Right ventricle myocardium inferior (tissue), 1 donor: ENCODE results near the gene RBP7. TPM values are rescaled to one million over a fixed set of nuclear protein-coding genes. Genes with fewer than 3 reads are reported as not detected.

Experiments
- ATAC-seq: fragments of 200-7000 bp; cut with Tn5 transposase; one replicate; pipeline ENCODE4 v1.9.1; 2020; ENCODE audit warnings: mild to moderate bottlenecking, moderate library complexity
- DNase-seq: peaks from one replicate; pipeline ENCODE4 v3.0.0; 2021; ENCODE audit errors: missing footprints
- intact Hi-C: fragments of 100-400 bp; cut with DNase I; formaldehyde crosslinking; loops from one replicate; pipeline ENCODE4 v1.11.0; 2022
- microRNA-seq: library from miRNA; unstranded; fragments of <30 nt; microRNA quantifications from one replicate; pipeline ENCODE4 v1.2.0, GENCODE V29; 2020
- total RNA-seq: library from RNA; stranded (reverse); fragmentation: NEBNext Ultra II Directional; extraction: Animal tissue kit (Norgen Biotek cat#: 25700); gene quantifications from one replicate; pipeline ENCODE4 v1.2.1, GENCODE V29; 2021
- donor health status: DM: no; HTN: yes; CAD: no; lungs with severe emphysema.

RBP7 gene
- total RNA-seq, 1 donor from 2014 or later = 39.3 TPM

DNA sequence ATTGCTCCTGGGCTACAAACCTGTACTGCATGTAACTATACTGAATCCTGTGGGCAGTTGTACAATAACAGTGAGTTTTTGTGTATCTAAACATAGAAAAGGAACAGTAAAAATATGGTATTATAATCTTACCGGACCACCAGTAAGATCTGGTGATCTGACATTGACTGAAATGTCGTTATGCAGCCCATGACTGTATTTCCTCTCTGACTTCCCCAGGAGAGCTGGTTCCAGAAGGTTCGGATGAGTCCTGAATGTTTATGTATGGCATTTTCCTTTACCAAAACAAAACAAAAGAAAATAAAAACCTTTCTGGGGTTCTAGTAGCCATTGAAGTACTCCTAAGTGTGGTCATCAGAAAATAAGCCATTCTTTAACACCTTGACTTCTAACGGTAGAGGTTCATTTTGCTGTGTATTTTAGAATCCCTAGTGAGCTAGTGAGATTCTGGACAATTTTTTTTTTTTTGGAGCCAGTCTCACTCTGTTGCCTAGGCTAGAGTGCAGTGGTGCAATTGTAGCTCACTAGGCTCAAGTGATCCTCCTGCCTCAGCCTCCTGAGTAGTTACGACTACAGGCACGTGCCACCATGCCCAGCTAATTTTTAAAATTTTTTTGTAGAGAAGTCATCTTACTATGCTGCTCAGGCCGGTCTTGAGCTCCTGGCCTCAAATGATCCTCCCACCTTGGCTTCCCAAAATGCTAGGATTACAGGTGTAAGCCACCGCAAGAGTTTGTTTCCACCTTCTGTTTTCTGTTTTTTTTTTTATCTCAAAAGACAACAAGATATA is 63.5 kb downstream of the RBP7 start:
- intact Hi-C loops = no loop called here
- no peak for ATAC-seq
- no peak for DNase-seq

DNA sequence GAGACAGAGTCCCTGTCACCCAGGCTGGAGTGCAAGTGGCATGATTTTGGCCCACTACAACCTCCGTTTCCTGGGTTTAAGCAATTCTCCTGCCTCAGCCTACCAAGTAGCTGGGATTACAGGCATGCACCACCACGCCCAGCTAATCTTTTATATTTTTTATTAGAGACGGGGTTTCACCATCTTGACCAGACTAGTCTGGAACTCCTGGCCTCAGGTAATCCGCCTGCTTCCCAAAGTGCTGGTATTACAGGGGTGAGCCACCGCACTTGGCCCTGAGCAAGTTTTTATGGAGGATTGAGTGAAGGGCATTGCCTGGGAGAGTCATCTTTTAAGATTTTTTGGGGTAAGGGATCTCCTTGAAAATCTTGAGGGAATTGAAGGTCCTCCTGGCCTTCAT is 64.2 kb downstream of the RBP7 start:
- DNase-seq = no peak
- intact Hi-C loops = no loop called here
- no peak for ATAC-seq

DNA sequence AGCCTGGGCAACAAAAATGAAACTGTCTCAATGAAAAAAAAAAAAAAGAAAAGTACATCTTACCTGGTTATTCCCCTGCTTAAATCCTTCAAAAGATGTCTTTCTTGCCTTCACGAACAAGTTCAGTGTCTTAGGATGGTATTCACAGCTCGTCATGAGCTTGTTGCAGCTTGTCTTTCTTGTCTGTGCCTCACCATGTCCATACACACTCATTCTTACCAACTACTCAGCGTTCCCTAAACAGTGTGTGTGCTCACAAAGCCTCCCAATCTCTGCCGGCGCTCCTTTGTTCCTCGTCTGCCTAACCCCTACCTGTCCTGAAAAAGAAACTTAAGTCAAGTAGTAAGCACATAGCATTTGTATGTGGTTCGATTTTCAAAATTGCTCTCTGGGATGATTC is 66.8 kb downstream of the RBP7 start:
- DNase-seq (no peak), ATAC-seq (no peak)
- intact Hi-C loops = loop anchor here (2.0 kb wide), 1 partner anchor 31 kb away; the partner anchor contains the start of gene UBE4B

DNA sequence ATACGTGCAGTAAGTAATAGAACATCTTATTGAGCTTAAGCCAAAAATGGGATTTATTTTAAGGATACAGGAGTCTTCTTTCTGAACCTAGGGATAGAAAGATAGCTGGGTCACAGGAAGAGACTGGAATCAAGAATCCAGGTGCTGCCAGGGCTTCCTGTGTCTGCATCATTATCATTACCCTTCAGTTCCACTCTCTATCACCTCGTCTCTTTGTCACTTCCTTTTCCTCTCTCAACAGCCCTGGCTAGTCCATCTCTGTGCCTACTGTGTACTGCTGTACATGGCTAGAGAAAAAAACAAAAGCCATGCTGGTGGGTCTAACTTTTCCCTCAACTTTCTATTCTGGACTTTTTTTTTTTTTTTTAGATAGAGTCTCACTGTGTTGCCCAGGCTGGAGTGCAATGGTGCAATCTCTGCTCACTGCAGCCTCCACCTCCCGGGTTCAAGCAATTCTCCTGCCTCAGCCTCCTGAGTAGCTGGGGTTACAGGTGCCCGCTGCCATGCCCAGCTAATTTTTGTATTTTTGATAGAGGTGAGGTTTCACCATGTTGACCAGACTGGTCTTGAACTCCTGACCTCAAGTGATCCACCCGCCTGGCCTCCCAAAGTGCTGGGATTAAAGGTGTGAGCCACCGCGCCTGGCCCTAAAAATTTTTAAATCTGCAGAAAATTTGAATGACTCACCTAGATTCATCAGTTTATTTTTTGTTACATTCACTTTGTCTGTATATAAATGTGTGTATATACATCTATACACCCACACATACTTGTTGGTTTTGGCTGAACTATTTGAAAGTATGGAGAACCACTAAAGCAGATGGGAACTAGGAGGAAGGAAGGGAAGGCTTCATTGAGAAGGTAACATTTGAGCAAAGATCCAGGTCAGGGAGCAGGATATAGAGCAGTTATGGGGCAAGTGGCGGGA is 67.7 kb downstream of the RBP7 start:
- ATAC-seq = no peak
- intact Hi-C loops = loop anchor here (2.0 to 5.0 kb wide), 2 partner anchors 32 to 43 kb away; partner anchors contain the start of gene UBE4B
- DNase-seq = no peak

DNA sequence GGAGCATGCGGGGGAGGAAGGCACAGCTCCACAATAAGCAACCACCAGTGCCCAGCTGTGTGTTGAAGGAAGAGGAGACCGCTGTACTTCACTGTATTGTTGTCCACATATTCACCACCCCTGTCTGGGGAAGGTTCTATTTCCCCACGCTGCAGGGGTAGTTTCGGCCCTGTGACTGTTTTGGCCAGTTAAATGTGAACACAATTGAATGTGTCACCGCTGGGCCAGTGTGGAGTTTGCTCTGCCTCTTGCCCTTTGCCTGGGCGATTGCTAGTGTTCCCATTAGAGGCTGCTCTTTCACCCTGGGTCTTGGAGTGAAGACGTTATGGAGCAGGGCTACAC is 68.3 kb downstream of the RBP7 start:
- DNase-seq = no peak
- no peak for ATAC-seq
- intact Hi-C loops = loop anchor here (2.0 to 5.0 kb wide), 2 partner anchors 33 to 42 kb away; partner anchors contain the start of gene UBE4B

Small RNAs within 50 kb of the gene (microRNA-seq; reads per million reads assigned to microRNA genes)
- not detected for gene MIR5697

Other genes with a start within 250 kb of the RBP7 start
- 52.3 TPM for gene CLSTN1, start 173.3 kb upstream of the RBP7 start, total RNA-seq
- gene CTNNBIP1, start 87.0 kb upstream of the RBP7 start, total RNA-seq = 50.6 TPM
- 41.8 TPM for gene LZIC, start 53.8 kb upstream of the RBP7 start, total RNA-seq
- 19.3 TPM for gene NMNAT1, start 53.8 kb upstream of the RBP7 start, total RNA-seq
- 66.4 TPM for gene UBE4B, start 35.7 kb downstream of the RBP7 start, total RNA-seq
- 70.0 TPM for gene KIF1B, start 213.3 kb downstream of the RBP7 start, total RNA-seq